ENCODE measurements around the gene CCL15.
A peak's percentile ranks its signal among the peaks of the same experiment; 100 is the strongest.

Gene CCL15

DNA sequence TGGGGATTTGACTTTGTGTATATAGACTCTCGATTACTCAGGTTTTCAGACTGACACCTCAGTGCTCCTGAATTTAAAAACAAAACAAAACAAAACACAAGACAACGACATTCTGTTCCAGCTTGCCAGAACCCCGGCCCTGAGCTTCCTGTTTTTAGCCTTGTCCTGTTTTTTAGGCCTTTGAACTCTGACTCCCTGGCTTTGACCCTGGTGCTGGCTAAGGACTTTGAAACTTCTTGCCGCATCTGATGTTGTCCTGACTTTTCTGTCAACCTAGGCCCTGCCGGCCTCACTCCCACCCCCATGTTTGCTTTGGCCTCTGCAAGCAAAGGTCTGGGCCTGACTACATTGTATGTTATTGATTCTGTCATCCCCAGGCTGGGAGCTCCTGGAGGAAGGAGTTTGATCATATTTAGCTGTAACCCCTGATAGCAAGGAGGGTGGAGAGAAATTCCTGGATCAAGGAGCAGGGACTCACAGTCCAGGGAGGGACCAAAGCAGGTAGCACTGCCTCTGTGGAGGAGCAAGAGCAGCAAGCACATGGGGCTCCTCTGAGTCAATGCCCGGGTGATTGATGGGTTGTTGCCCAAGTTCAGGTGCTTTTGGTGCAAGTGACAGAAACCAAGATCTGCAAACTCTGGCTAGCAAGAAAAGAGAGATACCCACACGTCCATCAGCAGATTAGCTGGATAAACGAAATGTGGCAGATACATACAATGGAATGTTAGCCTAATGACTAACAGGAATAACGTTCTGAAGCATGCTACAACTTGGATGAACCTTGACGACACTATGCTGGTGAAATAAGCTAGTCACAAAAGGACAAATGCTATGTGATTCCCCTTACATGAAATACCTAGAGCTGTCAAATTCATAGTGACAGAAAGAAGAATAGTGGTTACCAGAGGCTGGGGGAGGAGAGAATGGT is 27.8 kb downstream of the CCL15 start:
- POLR2A ChIA-PET, result no interaction called here
- no peak for DNase-seq (ENCODE audit: extremely low spot score)
- CTCF ChIA-PET, result interaction anchor here (0.6 to 19.4 kb wide), 6 partner anchors 8 to 765 kb away, joined by 3 to 420 read pairs (median 6); partner anchors contain the start of gene CCL16
- TF ChIP-seq, protein P1, sequence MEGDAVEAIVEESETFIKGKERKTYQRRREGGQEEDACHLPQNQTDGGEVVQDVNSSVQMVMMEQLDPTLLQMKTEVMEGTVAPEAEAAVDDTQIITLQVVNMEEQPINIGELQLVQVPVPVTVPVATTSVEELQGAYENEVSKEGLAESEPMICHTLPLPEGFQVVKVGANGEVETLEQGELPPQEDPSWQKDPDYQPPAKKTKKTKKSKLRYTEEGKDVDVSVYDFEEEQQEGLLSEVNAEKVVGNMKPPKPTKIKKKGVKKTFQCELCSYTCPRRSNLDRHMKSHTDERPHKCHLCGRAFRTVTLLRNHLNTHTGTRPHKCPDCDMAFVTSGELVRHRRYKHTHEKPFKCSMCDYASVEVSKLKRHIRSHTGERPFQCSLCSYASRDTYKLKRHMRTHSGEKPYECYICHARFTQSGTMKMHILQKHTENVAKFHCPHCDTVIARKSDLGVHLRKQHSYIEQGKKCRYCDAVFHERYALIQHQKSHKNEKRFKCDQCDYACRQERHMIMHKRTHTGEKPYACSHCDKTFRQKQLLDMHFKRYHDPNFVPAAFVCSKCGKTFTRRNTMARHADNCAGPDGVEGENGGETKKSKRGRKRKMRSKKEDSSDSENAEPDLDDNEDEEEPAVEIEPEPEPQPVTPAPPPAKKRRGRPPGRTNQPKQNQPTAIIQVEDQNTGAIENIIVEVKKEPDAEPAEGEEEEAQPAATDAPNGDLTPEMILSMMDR (IDR thresholded peaks at IDR 0.05; ENCODE audit: control extremely low read depth, extremely low read depth, low read depth, missing control alignments), result no peak

DNA sequence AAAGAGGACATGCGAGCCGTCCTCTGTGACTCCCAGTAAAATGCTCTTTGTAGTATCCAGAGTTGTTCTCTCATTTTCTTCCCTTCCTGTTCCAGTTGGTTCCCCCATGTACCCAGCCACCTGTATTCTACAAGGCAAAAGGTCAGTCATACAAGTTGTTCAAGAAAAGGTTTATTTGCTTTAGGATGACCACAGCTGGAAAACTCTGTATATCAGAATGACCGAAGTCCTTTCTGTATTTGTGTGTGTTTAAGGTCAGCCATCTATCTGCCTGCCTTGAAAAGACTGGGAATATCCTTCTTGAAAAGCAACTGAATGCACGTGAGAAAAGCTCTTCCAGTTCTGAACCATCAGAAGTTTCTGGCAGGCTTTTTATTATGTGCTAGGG is 28.4 kb downstream of the CCL15 start:
- no peak for DNase-seq (ENCODE audit: extremely low spot score)
- CTCF ChIA-PET, result interaction anchor here (1.4 to 19.4 kb wide), 4 partner anchors 9 to 176 kb away, joined by 3 to 420 read pairs (median 9); partner anchors contain the start of gene CCL16
- TF ChIP-seq, protein P1 (IDR thresholded peaks at IDR 0.05; ENCODE audit: control extremely low read depth, extremely low read depth, low read depth, missing control alignments), result no peak
- POLR2A ChIA-PET, result no interaction called here

DNA sequence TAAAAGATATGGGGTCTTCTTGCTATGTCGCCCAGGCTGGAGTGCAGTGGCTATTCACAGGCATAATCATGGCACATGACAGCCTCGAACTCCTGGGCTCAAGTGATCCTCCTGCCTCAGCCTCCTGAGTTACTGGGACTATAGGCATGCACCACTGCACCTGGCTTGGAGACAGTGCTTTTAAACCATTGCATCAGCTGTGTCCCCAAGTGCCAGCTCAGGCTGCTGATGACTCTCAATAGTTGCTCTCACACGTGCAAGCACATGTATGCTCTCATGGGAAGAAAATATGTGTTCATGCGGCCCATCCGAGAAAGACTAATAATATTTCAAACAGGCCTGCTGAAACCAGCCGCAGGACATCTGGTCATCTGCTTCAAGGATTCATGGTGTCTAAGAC is 28.8 kb downstream of the CCL15 start:
- DNase-seq (ENCODE audit: extremely low spot score), result no peak
- TF ChIP-seq, protein P1 (IDR thresholded peaks at IDR 0.05; ENCODE audit: control extremely low read depth, extremely low read depth, low read depth, missing control alignments), result no peak
- ChIA-PET CTCF (interaction anchor here (2.4 to 19.4 kb wide), 2 partner anchors 9 to 176 kb away, joined by 11 to 420 read pairs; partner anchors contain the start of gene CCL16), POLR2A (no interaction called here)

DNA sequence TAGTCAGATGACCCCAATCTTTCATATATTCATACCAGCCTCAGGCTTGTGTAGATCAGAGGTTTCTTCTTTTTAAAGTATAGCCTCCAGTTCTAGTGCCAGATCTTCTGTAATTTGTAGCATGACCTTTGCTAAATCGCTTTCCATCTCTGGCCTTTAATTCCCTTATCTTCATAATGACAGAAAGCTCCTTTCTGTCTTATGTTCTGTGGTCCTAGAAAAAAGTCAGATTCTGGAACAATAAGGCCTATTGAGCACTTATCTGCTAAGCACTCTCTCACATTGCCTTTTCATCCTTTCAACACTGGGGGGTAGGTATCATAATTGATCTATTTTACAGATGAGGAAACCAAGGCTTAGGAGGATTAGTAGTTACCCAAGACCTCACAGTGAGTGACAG is 29.3 kb downstream of the CCL15 start:
- CTCF ChIA-PET, result interaction anchor here (0.7 to 19.4 kb wide), 6 partner anchors 10 to 511 kb away, joined by 3 to 420 read pairs (median 8); partner anchors contain the start of gene CCL16
- TF ChIP-seq, protein P1 (IDR thresholded peaks at IDR 0.05; ENCODE audit: control extremely low read depth, extremely low read depth, low read depth, missing control alignments), result no peak
- DNase-seq (ENCODE audit: extremely low spot score), result no peak
- POLR2A ChIA-PET, result no interaction called here

DNA sequence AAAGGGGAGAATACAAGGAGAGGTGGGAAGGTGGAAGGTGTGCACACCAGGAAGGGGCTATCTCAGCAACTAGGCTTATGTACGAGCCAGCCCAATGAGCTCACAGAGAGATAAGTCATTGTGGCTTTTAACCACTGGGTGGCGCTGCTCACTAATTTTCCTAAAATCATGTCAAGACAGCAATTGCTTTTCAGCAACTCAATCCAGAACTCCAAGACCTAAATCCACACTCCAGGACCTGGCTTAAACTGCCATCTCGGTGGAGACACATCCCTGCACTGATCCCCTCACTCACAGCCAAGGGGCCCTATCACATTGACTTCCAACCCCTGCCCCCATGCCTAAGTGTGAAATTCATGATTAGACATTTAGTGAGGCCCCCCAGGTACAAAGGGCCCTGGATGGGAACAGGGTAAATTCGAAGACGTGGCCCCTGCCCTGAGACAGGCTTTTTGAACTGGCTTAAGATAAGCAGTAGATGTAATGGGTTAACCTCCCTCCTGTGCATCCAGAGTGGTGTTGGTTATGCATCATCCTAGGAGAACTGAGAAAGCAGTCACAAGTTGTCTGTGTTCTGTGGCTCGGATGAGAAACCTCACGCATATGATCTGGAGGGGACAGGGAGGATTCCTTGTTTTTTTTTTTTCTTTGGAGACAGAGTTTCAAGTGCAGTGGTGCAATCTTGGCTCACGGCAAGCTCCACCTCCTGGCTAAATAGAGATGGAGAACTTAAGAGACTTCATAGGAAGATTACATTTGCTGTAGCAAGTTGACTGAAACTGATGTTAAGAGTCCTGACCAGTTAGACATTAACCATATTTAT is 31.6 kb downstream of the CCL15 start:
- peak; percentile 70 for DNase-seq (ENCODE audit: extremely low spot score)
- TF ChIP-seq, protein P1 (IDR thresholded peaks at IDR 0.05; ENCODE audit: control extremely low read depth, extremely low read depth, low read depth, missing control alignments), result peak; percentile 85
- ChIA-PET POLR2A (no interaction called here), CTCF (interaction anchor here (0.6 to 19.4 kb wide), 50 partner anchors 8 to 513 kb away, joined by 3 to 420 read pairs (median 4); partner anchors contain the start of genes CCL14, CCL16 and CCL4L2)

DNA sequence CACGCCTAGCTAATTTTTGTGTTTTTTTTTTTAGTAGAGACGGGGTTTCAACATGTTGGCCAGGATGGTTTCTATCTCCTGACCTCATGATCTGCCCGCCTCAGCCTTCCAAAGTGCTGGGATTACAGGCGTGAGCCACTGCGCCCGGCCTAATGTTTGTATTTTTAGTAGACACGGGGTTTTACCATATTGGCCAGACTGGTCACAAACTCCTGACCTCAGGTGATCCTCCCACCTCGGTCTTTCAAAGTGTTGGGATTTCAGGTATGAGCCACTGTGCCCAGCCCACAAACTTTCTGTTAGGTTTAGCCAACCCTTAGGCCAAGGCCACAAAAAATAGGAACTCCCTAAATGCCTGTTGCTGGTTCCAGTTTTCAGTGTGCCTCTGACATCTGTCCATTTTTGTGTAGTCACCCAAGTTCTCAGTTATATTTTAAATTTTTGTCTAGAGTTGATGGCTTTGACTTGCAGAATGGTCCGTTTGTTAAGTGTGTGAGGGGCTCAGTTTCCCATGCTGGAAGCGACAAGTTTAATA is 32.8 kb downstream of the CCL15 start:
- POLR2A ChIA-PET, result no interaction called here
- CTCF ChIA-PET, result interaction anchor here (0.7 to 19.4 kb wide), 27 partner anchors 10 to 514 kb away, joined by 3 to 420 read pairs (median 5); partner anchors contain the start of genes CCL14, CCL16 and CCL4L2
- no peak for DNase-seq (ENCODE audit: extremely low spot score)
- TF ChIP-seq, protein P1 (IDR thresholded peaks at IDR 0.05; ENCODE audit: control extremely low read depth, extremely low read depth, low read depth, missing control alignments), result no peak

Data from GM10248 (cell line).